HEK293T (cell line): ENCODE data around the gene CXCL16.
"Not testable (repeated sequence)": the region's sequence is repeated elsewhere in the genome, so short reads cannot be mapped to it uniquely, and the experiment has no call there.

Experiments used
- ARNT ChIP-seq: fragments of 450-650 bp; IDR thresholded peaks from 2 replicates; pipeline ENCODE4 v1.6.1; 2017; ENCODE audit warnings: mild to moderate bottlenecking
- BHLHE40 ChIP-seq: fragments of 450-650 bp; IDR thresholded peaks from 2 replicates; pipeline ENCODE4 v1.6.1; 2016; ENCODE audit warnings: mild to moderate bottlenecking, moderate library complexity, borderline replicate concordance
- ELF4 ChIP-seq: fragments of 450-650 bp; IDR thresholded peaks from 2 replicates; pipeline ENCODE4 v1.6.1; 2017; ENCODE audit warnings: antibody characterized with exemption
- FOXM1 ChIP-seq: fragments of 450-650 bp; IDR thresholded peaks from 2 replicates; pipeline ENCODE4 v1.6.1; 2017; ENCODE audit warnings: mild to moderate bottlenecking, borderline replicate concordance
- HDGF ChIP-seq: fragments of 450-650 bp; IDR thresholded peaks from 2 replicates; pipeline ENCODE4 v1.6.1; 2017; ENCODE audit warnings: antibody characterized with exemption, borderline replicate concordance
- NFRKB ChIP-seq: fragments of 450-650 bp; IDR thresholded peaks from 2 replicates; pipeline ENCODE4 v1.6.1; 2016; ENCODE audit warnings: mild to moderate bottlenecking, moderate library complexity
- SP1 ChIP-seq: fragments of 450-650 bp; IDR thresholded peaks from 2 replicates; pipeline ENCODE4 v1.6.1; 2017

DNA sequence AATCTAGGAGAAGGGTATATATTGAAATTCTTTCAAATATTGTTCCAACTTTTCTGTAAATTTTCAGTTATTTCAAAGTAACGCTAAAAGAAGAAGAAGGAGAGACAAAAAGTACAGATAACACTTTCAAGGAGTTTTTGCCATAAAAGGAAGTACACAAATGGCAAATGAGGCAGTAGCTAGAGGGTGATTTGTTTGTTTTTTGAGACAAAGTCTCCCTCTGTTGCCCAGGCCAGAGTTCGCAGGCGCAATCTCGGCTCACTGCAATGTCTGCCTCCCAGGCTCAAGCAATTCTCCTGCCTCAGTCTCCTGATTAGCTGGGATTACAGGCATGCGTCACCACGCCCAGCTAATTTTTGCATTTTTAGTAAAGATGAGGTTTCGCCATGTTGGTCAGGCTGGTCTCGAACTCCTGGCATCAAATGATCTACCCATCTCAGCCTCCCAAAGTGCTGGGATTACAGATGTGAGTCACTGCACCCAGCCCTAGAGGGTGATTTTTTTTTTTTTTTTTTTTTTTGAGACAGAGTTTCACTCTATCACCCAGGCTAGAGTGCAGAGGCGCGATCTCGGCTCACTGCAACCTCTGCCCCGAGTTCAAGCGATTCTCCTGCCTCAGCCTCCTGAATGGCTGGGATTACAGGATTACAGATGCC lies 40.2 kb downstream of the CXCL16 start:
- TF ChIP-seq ELF4, FOXM1, ARNT, NFRKB, HDGF, SP1, BHLHE40: not testable (repeated sequence)
